ENCODE data around the gene PCYT1B. TPM values are rescaled to one million over a fixed set of nuclear protein-coding genes. Genes with fewer than 3 reads are reported as not detected.
"Not testable (repeated sequence)": the region's sequence is repeated elsewhere in the genome, so short reads cannot be mapped to it uniquely, and the experiment has no call there.

Gene PCYT1B
- total RNA-seq, 6 donors from 2014 or later = 0.43 to 2.2 (median 0.79) TPM

DNA sequence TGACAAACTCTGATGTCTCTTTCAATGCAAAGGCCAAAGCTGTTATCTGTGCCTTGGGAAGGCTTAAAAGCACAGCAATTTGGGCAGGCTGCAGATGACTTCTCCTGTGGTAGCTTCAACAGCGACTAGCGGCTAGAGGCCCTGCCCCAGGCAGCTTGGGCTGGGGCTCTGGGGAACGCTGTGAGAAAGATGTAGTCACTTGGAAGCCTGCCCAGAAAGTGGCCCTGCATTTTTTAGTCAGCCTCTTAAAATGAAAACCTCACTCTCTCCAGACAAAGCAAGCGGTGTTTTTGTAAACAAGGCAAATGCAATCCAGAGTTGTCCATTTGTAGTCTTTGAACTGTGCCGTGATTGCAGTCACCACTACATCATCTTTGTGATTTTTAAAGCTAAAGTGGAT is 27.5 kb downstream of the PCYT1B start:
- no peak overlapping the region for H3K27ac ChIP-seq
- no peak overlapping the region for H3K4me3 ChIP-seq
- TF ChIP-seq POLR2A (IDR thresholded peaks at IDR 0.05) = no peak
- no peak for TF ChIP-seq POLR2AphosphoS5 (IDR thresholded peaks at IDR 0.05)
- no peak for TF ChIP-seq EP300 (IDR thresholded peaks at IDR 0.05)
- TF ChIP-seq, protein P1, sequence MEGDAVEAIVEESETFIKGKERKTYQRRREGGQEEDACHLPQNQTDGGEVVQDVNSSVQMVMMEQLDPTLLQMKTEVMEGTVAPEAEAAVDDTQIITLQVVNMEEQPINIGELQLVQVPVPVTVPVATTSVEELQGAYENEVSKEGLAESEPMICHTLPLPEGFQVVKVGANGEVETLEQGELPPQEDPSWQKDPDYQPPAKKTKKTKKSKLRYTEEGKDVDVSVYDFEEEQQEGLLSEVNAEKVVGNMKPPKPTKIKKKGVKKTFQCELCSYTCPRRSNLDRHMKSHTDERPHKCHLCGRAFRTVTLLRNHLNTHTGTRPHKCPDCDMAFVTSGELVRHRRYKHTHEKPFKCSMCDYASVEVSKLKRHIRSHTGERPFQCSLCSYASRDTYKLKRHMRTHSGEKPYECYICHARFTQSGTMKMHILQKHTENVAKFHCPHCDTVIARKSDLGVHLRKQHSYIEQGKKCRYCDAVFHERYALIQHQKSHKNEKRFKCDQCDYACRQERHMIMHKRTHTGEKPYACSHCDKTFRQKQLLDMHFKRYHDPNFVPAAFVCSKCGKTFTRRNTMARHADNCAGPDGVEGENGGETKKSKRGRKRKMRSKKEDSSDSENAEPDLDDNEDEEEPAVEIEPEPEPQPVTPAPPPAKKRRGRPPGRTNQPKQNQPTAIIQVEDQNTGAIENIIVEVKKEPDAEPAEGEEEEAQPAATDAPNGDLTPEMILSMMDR (IDR thresholded peaks at IDR 0.05) = no peak
- H3K4me1 ChIP-seq = no peaks in the 10 kb centered on the region
- H3K36me3 ChIP-seq = no peaks in the 10 kb centered on the region
- ATAC-seq (ENCODE audit: low FRiP score in 2 of 2) (no peak), DNase-seq (peak in 1 of 2 donors; percentile 4)
- no peaks in the 10 kb centered on the region for H3K27me3 ChIP-seq
- 50 to 56% methylated on average over 2 to 5 of the region's 5 CpGs for WGBS, 2 donors
- H3K9me3 ChIP-seq = no peaks in the 10 kb centered on the region

DNA sequence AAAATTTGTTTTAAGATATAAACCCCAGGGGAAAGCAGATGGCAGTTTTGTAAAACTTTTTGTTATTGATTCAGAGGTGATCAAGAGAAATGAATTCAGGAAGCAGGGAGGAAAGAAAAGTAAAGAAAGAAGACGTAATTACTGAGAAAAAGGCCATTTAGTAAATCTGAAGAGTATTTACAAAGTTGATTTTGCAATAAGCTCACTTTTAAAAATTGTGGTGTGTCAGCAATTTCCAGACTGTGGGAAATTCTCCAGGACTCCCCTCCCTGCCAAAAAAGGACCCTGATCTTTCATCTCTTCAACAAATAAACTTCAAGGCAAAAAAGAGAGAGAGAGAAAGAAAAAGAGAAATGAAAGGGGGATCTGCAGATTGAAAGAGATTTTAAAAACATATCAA is 36.6 kb downstream of the PCYT1B start:
- no peak for TF ChIP-seq EP300 (IDR thresholded peaks at IDR 0.05)
- TF ChIP-seq POLR2AphosphoS5 (IDR thresholded peaks at IDR 0.05) = no peak
- TF ChIP-seq POLR2A (IDR thresholded peaks at IDR 0.05) = no peak
- TF ChIP-seq, protein P1 (IDR thresholded peaks at IDR 0.05) = no peak
- no peaks in the 10 kb centered on the region for H3K9me3 ChIP-seq
- H3K36me3 ChIP-seq = no peaks in the 10 kb centered on the region
- no peaks in the 10 kb centered on the region for H3K4me1 ChIP-seq
- H3K27me3 ChIP-seq = no peaks in the 10 kb centered on the region
- 32 to 37% methylated on average over 1 of the region's 1 CpG for WGBS, 2 donors
- no peak for DNase-seq
- H3K4me3 ChIP-seq = no peak overlapping the region
- H3K27ac ChIP-seq = no peak overlapping the region
- no peak for ATAC-seq (ENCODE audit: low FRiP score in 2 of 2)

DNA sequence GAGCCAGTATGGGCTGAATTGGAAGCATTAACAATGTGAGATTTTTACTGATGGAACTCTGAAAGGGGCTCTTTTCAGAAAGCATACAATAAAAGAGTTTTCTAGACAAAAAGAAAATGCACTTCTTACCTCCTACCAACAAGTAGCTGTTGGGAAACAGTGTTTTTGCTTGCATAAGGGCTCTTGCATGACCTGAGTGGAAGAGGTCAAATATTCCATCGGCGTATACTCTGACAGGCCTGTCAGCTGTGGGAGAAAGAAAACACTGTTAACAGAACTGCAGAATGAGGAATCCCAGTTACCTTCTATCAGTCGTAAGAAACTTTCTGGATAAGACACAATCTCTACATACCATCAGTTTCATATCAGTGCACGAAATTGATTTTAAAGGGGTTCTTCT is 39.5 kb downstream of the PCYT1B start:
- WGBS, 2 donors = 44 to 49% methylated on average over 4 of the region's 4 CpGs
- H3K27ac ChIP-seq = no peak overlapping the region
- no peaks in the 10 kb centered on the region for H3K9me3 ChIP-seq
- DNase-seq (no peak), ATAC-seq (ENCODE audit: low FRiP score in 2 of 2) (no peak)
- H3K27me3 ChIP-seq = no peaks in the 10 kb centered on the region
- H3K36me3 ChIP-seq = no peaks in the 10 kb centered on the region
- H3K4me1 ChIP-seq = no peaks in the 10 kb centered on the region
- no peak overlapping the region for H3K4me3 ChIP-seq
- TF ChIP-seq, protein P1 (IDR thresholded peaks at IDR 0.05) = no peak
- TF ChIP-seq POLR2AphosphoS5 (IDR thresholded peaks at IDR 0.05) = no peak
- no peak for TF ChIP-seq POLR2A (IDR thresholded peaks at IDR 0.05)
- no peak for TF ChIP-seq EP300 (IDR thresholded peaks at IDR 0.05)

DNA sequence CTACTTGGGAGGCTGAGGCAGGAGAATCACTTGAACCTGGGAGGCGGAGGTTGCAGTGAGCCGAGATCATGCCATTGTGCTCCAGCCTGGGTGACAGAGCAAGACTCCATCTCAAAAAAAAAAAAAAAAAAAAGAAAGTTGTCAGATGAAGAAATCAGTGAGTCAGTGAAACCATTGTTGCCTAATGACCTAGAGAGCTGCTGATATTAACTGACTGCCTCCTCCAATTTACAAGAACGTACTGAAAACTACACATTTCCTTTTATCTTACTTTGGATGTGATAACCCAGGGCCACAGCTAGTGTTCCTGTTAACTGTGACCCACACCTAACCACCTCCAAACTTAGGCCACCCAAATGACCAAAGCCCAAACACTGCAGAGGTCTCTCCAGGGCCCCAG is 41.2 kb downstream of the PCYT1B start:
- H3K36me3 ChIP-seq = not testable (repeated sequence)
- 67 to 84% methylated on average over 2 to 3 of the region's 3 CpGs for WGBS, 2 donors

DNA sequence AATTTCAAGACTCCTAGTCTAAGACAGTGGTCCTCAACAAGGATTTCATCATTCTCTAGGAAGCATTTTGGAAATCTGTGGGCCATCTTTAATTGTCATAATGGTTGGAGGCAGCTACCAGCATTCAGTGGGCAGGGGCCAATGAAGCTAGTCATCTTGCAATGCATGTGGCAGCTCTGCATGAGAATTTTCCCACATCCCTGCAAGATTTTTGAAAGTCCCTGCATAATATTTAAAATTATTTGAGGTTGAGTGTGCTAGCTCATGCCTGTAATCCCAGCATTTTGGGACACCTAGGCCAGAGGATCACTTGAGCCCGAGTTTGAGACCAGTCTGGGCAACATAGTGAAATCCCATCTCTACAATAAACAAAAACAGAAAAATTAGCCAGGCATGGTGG is 44.0 kb downstream of the PCYT1B start:
- Histone ChIP-seq H3K36me3 (no peaks in the 10 kb centered on the region), H3K27ac (no peak overlapping the region), H3K9me3 (no peaks in the 10 kb centered on the region), H3K27me3 (no peaks in the 10 kb centered on the region), H3K4me1 (no peaks in the 10 kb centered on the region), H3K4me3 (no peak overlapping the region)
- TF ChIP-seq EP300 (IDR thresholded peaks at IDR 0.05) = no peak
- TF ChIP-seq, protein P1 (IDR thresholded peaks at IDR 0.05) = no peak
- TF ChIP-seq POLR2A (IDR thresholded peaks at IDR 0.05) = no peak
- TF ChIP-seq POLR2AphosphoS5 (IDR thresholded peaks at IDR 0.05) = no peak
- no peak for ATAC-seq (ENCODE audit: low FRiP score in 2 of 2)
- WGBS, 2 donors = 67% methylated on average over 1 of the region's 1 CpG; no CpG with 5 or more reads in 1 of the 2 donors
- DNase-seq = no peak

More for the DNA sequence above, 41.2 kb downstream of the PCYT1B start:
- not testable (repeated sequence) for DNase-seq; ATAC-seq (ENCODE audit: low FRiP score in 2 of 2); H3K27me3 ChIP-seq; H3K4me1 ChIP-seq; H3K27ac ChIP-seq; H3K4me3 ChIP-seq; H3K9me3 ChIP-seq
